Heart left ventricle (tissue), 13 donors: ENCODE results near the gene MFAP5.

Experiments
- CTCF ChIP-seq, 12 donors: fragments of 200-600 bp; sonication (generic) in 4 of 12; IDR thresholded peaks; one replicate each; pipeline versions ENCODE4 v1.5.0 to v1.8.0; 2018 to 2022; ENCODE audit warnings: antibody characterized with exemption in 12 of 12, mild to moderate bottlenecking in 5 of 12
- POLR2A ChIP-seq, 2 donors: fragments of 450-650 bp; IDR thresholded peaks; one replicate each; pipeline ENCODE4 v1.6.1; 2017; ENCODE audit warnings: antibody characterized with exemption in 2 of 2, mild to moderate bottlenecking in 2 of 2, moderate library complexity in 2 of 2
- donor health status: ischemic (EF 13 %, LVEDD 7.1; RV severe dilation, severe dysfunction).
- donor health status: DM: no; HTN: yes; CAD: no.
- donor health status: DM: no; HTN: no; CAD: no.
- donor health status: ischemic (EF 25% LVEDD 6.9; RV normal size, moderate dysfunction).
- donor health status: ischemic (EF 25% LVEDD 5.7; RV mildly dilated, moderate dysfunction).
- donor health status: ischemic (EF 35%, LVEDD 5.7; RV mildly dilated, moderate dysfunction).
- donor health status: nonischemic (EF 11% LVEDD 7.7; RV severe dilation, severe dysfunction).
- donor health status: DM: yes; HTN: yes; CAD: no.
- donor health status: PGD.
- donor health status: ischemic (EF 29% LVEDD 5.4; RV normal size, mild dysfunction).
- donor health status: nonischemic (EF 23%, LVEDD 6.1; RV moderate dilation, normal function).

DNA sequence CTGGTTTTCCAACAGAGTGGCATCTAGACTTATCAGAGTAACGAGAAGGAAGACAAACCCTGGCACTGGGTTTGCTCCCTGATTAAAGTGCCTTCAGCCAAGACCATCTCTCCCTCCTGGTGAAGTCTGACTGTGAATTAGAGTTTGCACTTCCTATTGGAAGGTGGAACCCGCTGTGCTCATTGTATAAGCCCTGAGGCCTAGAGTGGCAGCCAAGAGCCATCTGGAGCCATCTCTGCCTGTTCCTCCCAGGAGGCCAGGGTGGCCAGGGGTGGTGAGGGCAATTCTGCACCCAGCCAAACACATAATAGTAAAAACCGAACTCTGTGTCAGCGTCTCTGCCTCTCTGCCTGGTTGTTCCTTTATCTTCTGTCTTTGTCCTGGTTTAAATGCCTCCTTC, 25.0 kb downstream of the MFAP5 start:
- no peak for TF ChIP-seq CTCF (IDR thresholded peaks at IDR 0.05)
- no peak for TF ChIP-seq POLR2A (IDR thresholded peaks at IDR 0.05)
